Ovary (tissue), 3 donors: Measurements from ENCODE around the gene SLC4A3.

Source experiments
- EP300 ChIP-seq: sonication (generic); formaldehyde crosslinking; IDR thresholded peaks from one replicate; pipeline ENCODE4 v1.6.1; 2017; ENCODE audit warnings: antibody characterized with exemption
- POLR2A ChIP-seq: fragments of 450-650 bp; IDR thresholded peaks from one replicate; pipeline ENCODE4 v1.6.1; 2017; ENCODE audit warnings: antibody characterized with exemption, mild to moderate bottlenecking, moderate library complexity
- TF ChIP-seq, protein P1 (sequence below), 3 donors: fragments of 450-650 bp in 2 of 3; fragments of 200-600 bp in 1 of 3; IDR thresholded peaks; one replicate each; pipeline versions ENCODE4 v1.5.1 to v1.8.0; 2016 to 2022; ENCODE audit warnings: antibody characterized with exemption in 3 of 3, mild to moderate bottlenecking in 1 of 3
- donor health status: DM: no; HTN: no; CAD: no.

- TF ChIP-seq EP300 (no peak), POLR2A (no peak)
- TF ChIP-seq, protein P1, sequence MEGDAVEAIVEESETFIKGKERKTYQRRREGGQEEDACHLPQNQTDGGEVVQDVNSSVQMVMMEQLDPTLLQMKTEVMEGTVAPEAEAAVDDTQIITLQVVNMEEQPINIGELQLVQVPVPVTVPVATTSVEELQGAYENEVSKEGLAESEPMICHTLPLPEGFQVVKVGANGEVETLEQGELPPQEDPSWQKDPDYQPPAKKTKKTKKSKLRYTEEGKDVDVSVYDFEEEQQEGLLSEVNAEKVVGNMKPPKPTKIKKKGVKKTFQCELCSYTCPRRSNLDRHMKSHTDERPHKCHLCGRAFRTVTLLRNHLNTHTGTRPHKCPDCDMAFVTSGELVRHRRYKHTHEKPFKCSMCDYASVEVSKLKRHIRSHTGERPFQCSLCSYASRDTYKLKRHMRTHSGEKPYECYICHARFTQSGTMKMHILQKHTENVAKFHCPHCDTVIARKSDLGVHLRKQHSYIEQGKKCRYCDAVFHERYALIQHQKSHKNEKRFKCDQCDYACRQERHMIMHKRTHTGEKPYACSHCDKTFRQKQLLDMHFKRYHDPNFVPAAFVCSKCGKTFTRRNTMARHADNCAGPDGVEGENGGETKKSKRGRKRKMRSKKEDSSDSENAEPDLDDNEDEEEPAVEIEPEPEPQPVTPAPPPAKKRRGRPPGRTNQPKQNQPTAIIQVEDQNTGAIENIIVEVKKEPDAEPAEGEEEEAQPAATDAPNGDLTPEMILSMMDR (IDR thresholded peaks at IDR 0.05): no peak
Observed at GRCh38 chr2:219676586-219676985, 49.2 kb downstream of the SLC4A3 start.
